H9 (cell line): ENCODE measurements around the gene MAP3K2. TPM values are rescaled to one million over a fixed set of nuclear protein-coding genes. Genes with fewer than 3 reads are reported as not detected.

Experiments
- DNase-seq: peaks from one replicate; pipeline ENCODE4 v3.0.0-alpha.2; 2017
- H2AFZ ChIP-seq: one replicate; pipeline ENCODE4 v1.6.1; 2013; ENCODE audit warnings: mild to moderate bottlenecking, low read length, control low read depth, moderate library complexity
- H2AK5ac ChIP-seq: 2 replicates; pipeline ENCODE4 v1.6.1; 2013; ENCODE audit warnings: low read length, control low read depth, mixed read lengths; ENCODE audit not compliant: insufficient read length
- H2BK120ac ChIP-seq: one replicate; pipeline ENCODE4 v1.6.1; 2013; ENCODE audit warnings: low read depth, mild to moderate bottlenecking, low read length, control low read depth, inconsistent platforms; ENCODE audit not compliant: poor library complexity, severe bottlenecking
- H2BK12ac ChIP-seq: 2 replicates; pipeline ENCODE4 v1.6.1; 2013; ENCODE audit warnings: low read length, control low read depth, mixed read lengths, low read depth; ENCODE audit not compliant: insufficient read length
- H2BK15ac ChIP-seq: 2 replicates; pipeline ENCODE4 v1.6.1; 2013; ENCODE audit warnings: low read depth, low read length, control low read depth
- H2BK20ac ChIP-seq: one replicate; pipeline ENCODE4 v1.6.1; 2013; ENCODE audit warnings: low read depth, mild to moderate bottlenecking, low read length, control low read depth, inconsistent platforms; ENCODE audit not compliant: poor library complexity, severe bottlenecking
- H2BK5ac ChIP-seq: 2 replicates; pipeline ENCODE4 v1.6.1; 2013; ENCODE audit warnings: low read length, control low read depth, mixed read lengths; ENCODE audit not compliant: insufficient read length
- H3K14ac ChIP-seq: 2 replicates; pipeline ENCODE4 v1.6.1; 2013; ENCODE audit warnings: low read length, control low read depth; ENCODE audit not compliant: insufficient read depth
- H3K18ac ChIP-seq: 2 replicates; pipeline ENCODE4 v1.6.1; 2013; ENCODE audit warnings: low read depth, mild to moderate bottlenecking, mixed read lengths, low read length, control low read depth; ENCODE audit not compliant: insufficient read length
- H3K23ac ChIP-seq: 2 replicates; pipeline ENCODE4 v1.6.1; 2013; ENCODE audit warnings: low read length, control low read depth, mixed read lengths, low read depth; ENCODE audit not compliant: insufficient read length
- H3K23me2 ChIP-seq: 2 replicates; pipeline ENCODE4 v1.6.1; 2013; ENCODE audit warnings: low read depth, mild to moderate bottlenecking, mixed read lengths, low read length, control low read depth; ENCODE audit not compliant: insufficient read length, poor library complexity, severe bottlenecking
- H3K27ac ChIP-seq: 2 replicates; pipeline ENCODE4 v1.5.1; 2013; ENCODE audit warnings: low read length, control low read depth, mixed read lengths, low read depth; ENCODE audit not compliant: insufficient read length
- H3K27me3 ChIP-seq: 2 replicates; pipeline ENCODE4 v1.6.1; 2013; ENCODE audit warnings: low read length, control low read depth, inconsistent platforms; ENCODE audit not compliant: insufficient read depth
- H3K4ac ChIP-seq: 2 replicates; pipeline ENCODE4 v1.6.1; 2013; ENCODE audit warnings: low read depth, mild to moderate bottlenecking, control low read depth, inconsistent platforms, low read length, moderate library complexity
- H3K4me1 ChIP-seq: 2 replicates; pipeline ENCODE4 v1.6.1; 2013; ENCODE audit warnings: low read length, control low read depth, inconsistent platforms; ENCODE audit not compliant: insufficient read depth
- H3K4me2 ChIP-seq: 2 replicates; pipeline ENCODE4 v1.6.1; 2013; ENCODE audit warnings: low read length, control low read depth, mixed read lengths; ENCODE audit not compliant: insufficient read length, insufficient read depth
- H3K56ac ChIP-seq: 2 replicates; pipeline ENCODE4 v1.6.1; 2013; ENCODE audit warnings: low read depth, mild to moderate bottlenecking, mixed read lengths, low read length, control low read depth; ENCODE audit not compliant: insufficient read length
- H3K79me1 ChIP-seq: 2 replicates; pipeline ENCODE4 v1.6.1; 2013; ENCODE audit warnings: low read depth, mild to moderate bottlenecking, moderate library complexity, low read length, control low read depth, inconsistent platforms; ENCODE audit not compliant: insufficient read depth, poor library complexity, severe bottlenecking
- H3K79me2 ChIP-seq: 2 replicates; pipeline ENCODE4 v1.6.1; 2013; ENCODE audit warnings: low read length, control low read depth, inconsistent platforms; ENCODE audit not compliant: insufficient read depth
- H3K9ac ChIP-seq: 2 replicates; pipeline ENCODE4 v1.6.1; 2013; ENCODE audit warnings: low read length, control low read depth, mixed read lengths; ENCODE audit not compliant: insufficient read length; ENCODE audit errors: extremely low read depth
- H3K9me3 ChIP-seq: one replicate; pipeline ENCODE4 v1.6.1; 2013; ENCODE audit warnings: low read depth, low read length, inconsistent platforms; ENCODE audit not compliant: control insufficient read depth
- H3T11ph ChIP-seq: one replicate; pipeline ENCODE4 v1.6.1; 2013; ENCODE audit warnings: mild to moderate bottlenecking, low read length, control low read depth, inconsistent platforms
- H4K20me1 ChIP-seq: one replicate; pipeline ENCODE4 v1.6.1; 2013; ENCODE audit not compliant: control insufficient read depth, insufficient read length, insufficient read depth
- H4K5ac ChIP-seq: 2 replicates; pipeline ENCODE4 v1.6.1; 2013; ENCODE audit warnings: low read depth, mild to moderate bottlenecking, mixed read lengths, low read length, control low read depth; ENCODE audit not compliant: insufficient read length
- H4K8ac ChIP-seq: replicated peaks from 2 replicates; pipeline ENCODE4 v1.6.1; 2013; ENCODE audit warnings: low read length, control low read depth, mixed read lengths, low read depth; ENCODE audit not compliant: insufficient read length
- H4K91ac ChIP-seq: 2 replicates; pipeline ENCODE4 v1.6.1; 2013; ENCODE audit warnings: low read depth, mild to moderate bottlenecking, moderate library complexity, mixed read lengths, low read length, control low read depth; ENCODE audit not compliant: insufficient read length
- H3K27ac Mint-ChIP-seq, 3 experiments: 2 replicates in 2 of 3; 3 replicates in 1 of 3; pipeline ENCODE4 v1.8.0; 2020 to 2021; ENCODE audit warnings: mixed read lengths in 3 of 3, mild to moderate bottlenecking in 1 of 3, moderate library complexity in 1 of 3
- H3K27me3 Mint-ChIP-seq: 2 replicates; pipeline ENCODE4 v1.8.0; 2021; ENCODE audit warnings: low read depth, mild to moderate bottlenecking, moderate library complexity, mixed read lengths
- H3K36me3 Mint-ChIP-seq, 3 experiments: 2 replicates in 2 of 3; 3 replicates in 1 of 3; pipeline ENCODE4 v1.8.0; 2020 to 2021; ENCODE audit warnings: low read depth in 3 of 3, mixed read lengths in 3 of 3; ENCODE audit not compliant: insufficient read depth in 1 of 3
- H3K4me1 Mint-ChIP-seq, 2 experiments: 2 replicates each; pipeline ENCODE4 v1.8.0; 2020; ENCODE audit warnings: mixed read lengths in 2 of 2
- H3K4me3 Mint-ChIP-seq, 2 experiments: 2 replicates in 1 of 2; 3 replicates in 1 of 2; pipeline ENCODE4 v1.8.0; 2020 to 2021; ENCODE audit warnings: mild to moderate bottlenecking in 2 of 2, mixed read lengths in 2 of 2, moderate library complexity in 1 of 2
- H3K9me3 Mint-ChIP-seq, 2 experiments: 2 replicates in 1 of 2; 3 replicates in 1 of 2; pipeline ENCODE4 v1.8.0; 2020; ENCODE audit warnings: mild to moderate bottlenecking in 2 of 2, mixed read lengths in 2 of 2, moderate library complexity in 1 of 2
- WGBS: extraction: QIAGEN DNeasy Blood & Tissue Kit; methylation state at CpG from one replicate; pipeline ENCODE4 v1.1.7; 2013; ENCODE audit warnings: missing lambda C conversion rate, low lambda C conversion rate, mixed read lengths; ENCODE audit not compliant: insufficient read length; ENCODE audit errors: extremely low coverage; 5-methylcytosine and 5-hydroxymethylcytosine counted together
- total RNA-seq: library from RNA; stranded (reverse); gene quantifications from 2 replicates; pipeline ENCODE4 v1.2.1, GENCODE V29; 2021
- TF ChIP-seq, protein P1 (sequence below): fragments of 200-600 bp; sonication (generic); conservative IDR thresholded peaks from 3 replicates; pipeline ENCODE4 v1.8.0; 2021; ENCODE audit warnings: antibody characterized with exemption, mild to moderate bottlenecking

Gene MAP3K2
- total RNA-seq, 1 experiment from 2014 or later, result 25.8 TPM

DNA sequence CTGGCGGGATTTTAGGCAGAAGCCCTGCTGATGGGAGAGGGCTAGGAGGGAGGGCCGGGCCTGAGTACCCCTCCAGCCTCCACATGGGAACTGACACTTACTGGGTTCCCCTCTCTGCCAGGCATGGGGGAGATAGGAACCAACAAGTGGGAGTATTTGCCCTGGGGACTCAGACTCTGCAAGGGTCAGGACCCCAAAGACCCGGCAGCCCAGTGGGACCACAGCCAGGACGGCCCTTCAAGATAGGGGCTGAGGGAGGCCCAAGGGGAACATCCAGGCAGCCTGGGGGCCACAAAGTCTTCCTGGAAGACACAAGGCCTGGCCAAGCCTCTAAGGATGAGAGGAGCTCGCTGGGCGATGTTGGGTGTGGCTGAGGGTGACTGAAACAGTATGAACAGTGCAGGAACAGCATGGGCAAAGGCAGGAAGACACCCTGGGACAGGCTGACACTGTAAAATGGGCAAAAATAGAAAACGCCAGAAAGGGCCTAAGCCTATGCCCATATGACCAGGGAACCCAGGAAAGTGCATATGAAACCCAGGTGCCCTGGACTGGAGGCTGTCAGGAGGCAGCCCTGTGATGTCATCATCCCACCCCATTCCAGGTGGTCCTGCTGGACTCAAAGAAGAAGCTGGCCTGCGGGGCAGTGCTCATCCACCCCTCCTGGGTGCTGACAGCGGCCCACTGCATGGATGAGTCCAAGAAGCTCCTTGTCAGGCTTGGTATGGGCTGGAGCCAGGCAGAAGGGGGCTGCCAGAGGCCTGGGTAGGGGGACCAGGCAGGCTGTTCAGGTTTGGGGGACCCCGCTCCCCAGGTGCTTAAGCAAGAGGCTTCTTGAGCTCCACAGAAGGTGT is 39.0 kb upstream of the MAP3K2 start:
- Mint-ChIP-seq H3K9me3 (peaks cover 0 to 2% of the 10 kb centered on the region in 2 experiments; a peak in 1 of 5 replicates), H3K27me3 (peaks cover 35% of the 10 kb centered on the region), H3K4me1 (peaks cover 12 to 17% of the 10 kb centered on the region in 2 experiments), H3K4me3 (no peak overlapping the region), H3K27ac (no peak overlapping the region), H3K36me3 (no peaks in the 10 kb centered on the region; a peak in 1 of 7 replicates)
- H3K23ac ChIP-seq, result no peak overlapping the region
- no peak overlapping the region for H4K8ac ChIP-seq
- no peak overlapping the region for H2BK20ac ChIP-seq
- H3K79me1 ChIP-seq, result no peaks in the 10 kb centered on the region
- H2BK12ac ChIP-seq, result no peak overlapping the region
- no peak overlapping the region for H3K9ac ChIP-seq
- no peak overlapping the region for H3K4ac ChIP-seq
- H2AK5ac ChIP-seq, result no peak overlapping the region
- peaks cover 3% of the 10 kb centered on the region; the same call in 1 of the 2 replicates for H3K27me3 ChIP-seq
- no peak overlapping the region for H2BK5ac ChIP-seq
- H4K5ac ChIP-seq, result no peak overlapping the region
- no peak for DNase-seq
- no peak overlapping the region for H3K27ac ChIP-seq
- TF ChIP-seq, protein P1, sequence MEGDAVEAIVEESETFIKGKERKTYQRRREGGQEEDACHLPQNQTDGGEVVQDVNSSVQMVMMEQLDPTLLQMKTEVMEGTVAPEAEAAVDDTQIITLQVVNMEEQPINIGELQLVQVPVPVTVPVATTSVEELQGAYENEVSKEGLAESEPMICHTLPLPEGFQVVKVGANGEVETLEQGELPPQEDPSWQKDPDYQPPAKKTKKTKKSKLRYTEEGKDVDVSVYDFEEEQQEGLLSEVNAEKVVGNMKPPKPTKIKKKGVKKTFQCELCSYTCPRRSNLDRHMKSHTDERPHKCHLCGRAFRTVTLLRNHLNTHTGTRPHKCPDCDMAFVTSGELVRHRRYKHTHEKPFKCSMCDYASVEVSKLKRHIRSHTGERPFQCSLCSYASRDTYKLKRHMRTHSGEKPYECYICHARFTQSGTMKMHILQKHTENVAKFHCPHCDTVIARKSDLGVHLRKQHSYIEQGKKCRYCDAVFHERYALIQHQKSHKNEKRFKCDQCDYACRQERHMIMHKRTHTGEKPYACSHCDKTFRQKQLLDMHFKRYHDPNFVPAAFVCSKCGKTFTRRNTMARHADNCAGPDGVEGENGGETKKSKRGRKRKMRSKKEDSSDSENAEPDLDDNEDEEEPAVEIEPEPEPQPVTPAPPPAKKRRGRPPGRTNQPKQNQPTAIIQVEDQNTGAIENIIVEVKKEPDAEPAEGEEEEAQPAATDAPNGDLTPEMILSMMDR, result no peak
- H3K18ac ChIP-seq, result no peak overlapping the region
- H4K91ac ChIP-seq, result no peak overlapping the region
- H3T11ph ChIP-seq, result no peak overlapping the region
- WGBS, result no CpG with 5 or more reads among the region's 10 CpGs
- no peak overlapping the region for H2BK15ac ChIP-seq
- no peaks in the 10 kb centered on the region for H3K79me2 ChIP-seq
- no peaks in the 10 kb centered on the region for H3K4me1 ChIP-seq
- H3K56ac ChIP-seq, result no peak overlapping the region
- H4K20me1 ChIP-seq, result no peaks in the 10 kb centered on the region
- no peak overlapping the region; the same call in 1 of the 2 replicates for H3K14ac ChIP-seq
- H3K23me2 ChIP-seq, result peaks cover 10% of the 10 kb centered on the region
- no peak overlapping the region for H2AFZ ChIP-seq
- no peaks in the 10 kb centered on the region for H3K9me3 ChIP-seq
- no peak overlapping the region for H2BK120ac ChIP-seq
- no peak overlapping the region for H3K4me2 ChIP-seq
